Kidney (tissue), 14 donors: ENCODE results near the gene FBLN1. TPM values are rescaled to one million over a fixed set of nuclear protein-coding genes. Genes with fewer than 3 reads are reported as not detected.
"Not testable (repeated sequence)": the region's sequence is repeated elsewhere in the genome, so short reads cannot be mapped to it uniquely, and the experiment has no call there.

Experiments
- DNase-seq, 5 donors: peaks; one replicate each; pipeline ENCODE4 v3.0.0-alpha.2; 2013 to 2020
- FAIRE-seq: peaks from 2 replicates; lab custom pipeline; 2012; peaks lifted over from hg19 to GRCh38; lab: Jason Lieb, UNC
- H3K27ac ChIP-seq, 2 donors: one replicate each; pipeline ENCODE4 v1.7.0; 2013; ENCODE audit warnings: low read depth in 2 of 2, low read length in 2 of 2, inconsistent platforms in 1 of 2
- H3K27me3 ChIP-seq: one replicate; pipeline ENCODE4 v1.7.1; 2013; ENCODE audit warnings: low read length, inconsistent platforms; ENCODE audit not compliant: control insufficient read depth, insufficient read depth
- H3K36me3 ChIP-seq, 3 donors: one replicate each; pipeline versions ENCODE4 v1.7.0 to v1.7.1; 2013; ENCODE audit warnings: low read length in 3 of 3, control low read depth in 1 of 3, inconsistent platforms in 1 of 3; ENCODE audit not compliant: insufficient read depth in 3 of 3, control insufficient read depth in 2 of 3
- H3K4me1 ChIP-seq, 3 donors: one replicate each; pipeline versions ENCODE4 v1.7.0 to v1.7.1; 2013; ENCODE audit warnings: low read length in 3 of 3, inconsistent platforms in 1 of 3, low read depth in 1 of 3; ENCODE audit not compliant: control insufficient read depth in 2 of 3, insufficient read depth in 2 of 3
- H3K4me3 ChIP-seq, 3 donors: one replicate each; pipeline versions ENCODE4 v1.7.0 to v1.8.1; 2013; ENCODE audit warnings: low read length in 3 of 3, control low read depth in 1 of 3, inconsistent platforms in 1 of 3
- H3K9ac ChIP-seq, 3 donors: one replicate each; pipeline versions ENCODE4 v1.7.0 to v1.7.1; 2013; ENCODE audit warnings: low read length in 3 of 3, control low read depth in 1 of 3, inconsistent platforms in 1 of 3
- H3K9me3 ChIP-seq, 3 donors: one replicate each; pipeline versions ENCODE4 v1.7.0 to v1.7.1; 2013; ENCODE audit warnings: low read length in 3 of 3, control low read depth in 1 of 3, inconsistent platforms in 1 of 3; ENCODE audit not compliant: control insufficient read depth in 2 of 3, insufficient read depth in 1 of 3
- intact Hi-C: fragments of 100-400 bp; cut with DNase I; formaldehyde crosslinking; loops from one replicate; pipeline ENCODE4 v1.11.1; 2022
- polyA plus RNA-seq: library from polyadenylated mRNA; stranded (reverse); fragments of 350-450 nt; fragmentation: Illumina TruSeq; extraction: RNeasy Lipid Tissue Mini Kit (QIAGEN cat#74804); gene quantifications from one replicate; pipeline ENCODE4 v1.2.3, GENCODE V29; 2014; ENCODE audit warnings: low read depth, low replicate concordance; ENCODE audit not compliant: insufficient read depth
- total RNA-seq: library from RNA; stranded (reverse); fragmentation: NEBNext Ultra II Directional; extraction: Animal tissue kit (Norgen Biotek cat#: 25700); gene quantifications from one replicate; pipeline ENCODE4 v1.2.1, GENCODE V29; 2021
- TF ChIP-seq, protein P1 (sequence below): IDR thresholded peaks from 3 replicates; pipeline ENCODE4 v1.5.1; 2012; ENCODE audit warnings: mild to moderate bottlenecking, moderate library complexity, borderline replicate concordance; ENCODE audit not compliant: insufficient read depth; ENCODE audit errors: extremely low read depth
- donor health status: control.
- donor health status: control.
- donor health status: control.
- donor health status: control.
- donor health status: control.
- donor health status: DM: yes; HTN: yes; CAD: no.
- donor health status: Normal renal cell carcinoma (clear cell type).

Gene FBLN1
- total and polyA plus RNA-seq, 2 donors from 2014 or later: 23.3 to 105 TPM

GRCh38 chr22:45533703-45534102 is 31.0 kb downstream of the FBLN1 start:
- Histone ChIP-seq H3K9me3 (no peaks in the 10 kb centered on the region), H3K4me1 (no peaks in the 10 kb centered on the region), H3K36me3 (no peaks in the 10 kb centered on the region), H3K27ac (no peak overlapping the region), H3K27me3 (no peaks in the 10 kb centered on the region), H3K4me3 (no peak overlapping the region), H3K9ac (no peak overlapping the region)
- TF ChIP-seq, protein P1, sequence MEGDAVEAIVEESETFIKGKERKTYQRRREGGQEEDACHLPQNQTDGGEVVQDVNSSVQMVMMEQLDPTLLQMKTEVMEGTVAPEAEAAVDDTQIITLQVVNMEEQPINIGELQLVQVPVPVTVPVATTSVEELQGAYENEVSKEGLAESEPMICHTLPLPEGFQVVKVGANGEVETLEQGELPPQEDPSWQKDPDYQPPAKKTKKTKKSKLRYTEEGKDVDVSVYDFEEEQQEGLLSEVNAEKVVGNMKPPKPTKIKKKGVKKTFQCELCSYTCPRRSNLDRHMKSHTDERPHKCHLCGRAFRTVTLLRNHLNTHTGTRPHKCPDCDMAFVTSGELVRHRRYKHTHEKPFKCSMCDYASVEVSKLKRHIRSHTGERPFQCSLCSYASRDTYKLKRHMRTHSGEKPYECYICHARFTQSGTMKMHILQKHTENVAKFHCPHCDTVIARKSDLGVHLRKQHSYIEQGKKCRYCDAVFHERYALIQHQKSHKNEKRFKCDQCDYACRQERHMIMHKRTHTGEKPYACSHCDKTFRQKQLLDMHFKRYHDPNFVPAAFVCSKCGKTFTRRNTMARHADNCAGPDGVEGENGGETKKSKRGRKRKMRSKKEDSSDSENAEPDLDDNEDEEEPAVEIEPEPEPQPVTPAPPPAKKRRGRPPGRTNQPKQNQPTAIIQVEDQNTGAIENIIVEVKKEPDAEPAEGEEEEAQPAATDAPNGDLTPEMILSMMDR: no peak
- FAIRE-seq (no peak), DNase-seq (no peak)
- intact Hi-C loops: no loop called here

- TF ChIP-seq, protein P1: no peak
- H3K36me3 ChIP-seq: no peaks in the 10 kb centered on the region
Observed at GRCh38 chr22:45534339-45535192, 31.9 kb downstream of the FBLN1 start.

GRCh38 chr22:45535290-45535689 is 32.6 kb downstream of the FBLN1 start:
- DNase-seq: no peak
- no peak overlapping the region for H3K4me3 ChIP-seq
- H3K9me3 ChIP-seq: no peaks in the 10 kb centered on the region
- no peaks in the 10 kb centered on the region for H3K4me1 ChIP-seq
- H3K27me3 ChIP-seq: no peaks in the 10 kb centered on the region
- H3K9ac ChIP-seq: no peak overlapping the region
- H3K27ac ChIP-seq: no peak overlapping the region
- no peaks in the 10 kb centered on the region for H3K36me3 ChIP-seq
- FAIRE-seq: no peak
- TF ChIP-seq, protein P1: no peak
- intact Hi-C loops: no loop called here

More at GRCh38 chr22:45534339-45535192, 31.9 kb downstream of the FBLN1 start:
- H3K9me3 ChIP-seq: no peaks in the 10 kb centered on the region
- intact Hi-C loops: no loop called here
- H3K27me3 ChIP-seq: no peaks in the 10 kb centered on the region
- no peaks in the 10 kb centered on the region for H3K4me1 ChIP-seq
- FAIRE-seq: no peak
- H3K27ac ChIP-seq: no peak overlapping the region
- DNase-seq: peak in 3 of 5 donors; percentile 73 to 90 (median 80)
- H3K9ac ChIP-seq: no peak overlapping the region
- no peak overlapping the region for H3K4me3 ChIP-seq

DNA sequence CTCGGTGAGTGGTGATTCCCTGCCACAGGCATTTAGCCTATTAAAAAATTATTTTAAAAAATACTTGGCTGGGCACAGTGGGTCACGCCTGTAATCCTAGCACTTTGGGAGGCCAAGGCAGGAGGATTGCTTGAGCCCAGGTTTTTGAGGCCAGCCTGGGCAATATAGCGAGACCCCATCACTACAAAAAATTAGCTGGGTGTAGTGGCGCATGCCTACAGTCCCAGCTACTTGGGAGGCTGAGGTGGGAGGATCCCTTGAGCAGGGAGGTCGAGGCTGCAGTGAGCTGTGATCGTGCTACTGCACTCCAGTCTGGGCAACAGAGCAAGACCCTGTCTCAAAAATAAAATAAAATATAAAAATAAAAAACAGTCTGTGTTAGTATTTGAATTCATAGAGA is 33.2 kb downstream of the FBLN1 start:
- H3K4me3 ChIP-seq, DNase-seq, FAIRE-seq, H3K27ac ChIP-seq, H3K27me3 ChIP-seq, H3K4me1 ChIP-seq, H3K9ac ChIP-seq, H3K36me3 ChIP-seq, H3K9me3 ChIP-seq, intact Hi-C loops: not testable (repeated sequence)
